Type B pancreatic cell (in vitro differentiated cells): Measurements from ENCODE around the gene HSP90B1. TPM values are rescaled to one million over a fixed set of nuclear protein-coding genes. Genes with fewer than 3 reads are reported as not detected.

Experiments
- DNase-seq: peaks from one replicate; pipeline ENCODE4 v3.0.0; 2021; ENCODE audit warnings: mixed read lengths; ENCODE audit not compliant: unreplicated experiment; ENCODE audit errors: extremely low spot score
- H3K27ac Mint-ChIP-seq: 2 replicates; pipeline ENCODE4 v1.8.0; 2021; ENCODE audit warnings: mild to moderate bottlenecking, mixed read lengths
- H3K27me3 Mint-ChIP-seq: 2 replicates; pipeline ENCODE4 v1.8.0; 2021; ENCODE audit warnings: mixed read lengths
- H3K36me3 Mint-ChIP-seq: 2 replicates; pipeline ENCODE4 v1.8.0; 2021; ENCODE audit warnings: mixed read lengths
- H3K4me1 Mint-ChIP-seq: one replicate; pipeline ENCODE4 v1.8.0; 2021; ENCODE audit warnings: mixed read lengths; ENCODE audit not compliant: unreplicated experiment
- H3K4me3 Mint-ChIP-seq: 2 replicates; pipeline ENCODE4 v1.8.0; 2021; ENCODE audit warnings: mild to moderate bottlenecking, mixed read lengths
- H3K9me3 Mint-ChIP-seq: 2 replicates; pipeline ENCODE4 v1.8.0; 2021; ENCODE audit warnings: mixed read lengths
- CTCF ChIP-seq: fragments of 200-600 bp; sonication (generic); conservative IDR thresholded peaks from 2 replicates; pipeline ENCODE4 v1.5.0; 2021; ENCODE audit warnings: antibody characterized with exemption, mild to moderate bottlenecking
- total RNA-seq: library from RNA; stranded (reverse); gene quantifications from 2 replicates; pipeline ENCODE4 v1.2.1, GENCODE V29; 2021; ENCODE audit warnings: low replicate concordance

Gene HSP90B1
- total RNA-seq, 1 donor from 2014 or later, result 967 TPM

- Mint-ChIP-seq H3K36me3 (no peaks in the 10 kb centered on the region), H3K9me3 (no peaks in the 10 kb centered on the region), H3K4me3 (no peak overlapping the region), H3K27ac (no peak overlapping the region), H3K27me3 (peaks cover 13% of the 10 kb centered on the region), H3K4me1 (no peaks in the 10 kb centered on the region)
- DNase-seq, result no peak
- TF ChIP-seq CTCF, result no peak
These were observed 24.4 kb upstream of the HSP90B1 start for GRCh38 chr12:103905730-103906349.

GRCh38 chr12:103908246-103908541 lies 22.0 kb upstream of the HSP90B1 start:
- DNase-seq, result no peak
- peaks cover 13% of the 10 kb centered on the region for H3K27me3 Mint-ChIP-seq
- H3K9me3 Mint-ChIP-seq, result no peaks in the 10 kb centered on the region
- no peaks in the 10 kb centered on the region for H3K36me3 Mint-ChIP-seq
- no peak overlapping the region for H3K27ac Mint-ChIP-seq
- H3K4me1 Mint-ChIP-seq, result no peaks in the 10 kb centered on the region
- no peak for TF ChIP-seq CTCF
- no peak overlapping the region for H3K4me3 Mint-ChIP-seq

- Mint-ChIP-seq H3K4me1 (no peaks in the 10 kb centered on the region), H3K27me3 (peaks cover 13% of the 10 kb centered on the region), H3K4me3 (peak overlapping the region; percentile 6), H3K9me3 (no peaks in the 10 kb centered on the region), H3K36me3 (no peaks in the 10 kb centered on the region), H3K27ac (peak overlapping the region; percentile 46)
- no peak for TF ChIP-seq CTCF
- no peak for DNase-seq
These were observed 21.3 kb upstream of the HSP90B1 start for GRCh38 chr12:103908877-103909276.

GRCh38 chr12:103909811-103910210 lies 20.4 kb upstream of the HSP90B1 start:
- no peaks in the 10 kb centered on the region for H3K4me1 Mint-ChIP-seq
- no peak overlapping the region for H3K27ac Mint-ChIP-seq
- no peak for DNase-seq
- no peaks in the 10 kb centered on the region for H3K9me3 Mint-ChIP-seq
- TF ChIP-seq CTCF, result no peak
- no peaks in the 10 kb centered on the region for H3K36me3 Mint-ChIP-seq
- H3K4me3 Mint-ChIP-seq, result no peak overlapping the region
- H3K27me3 Mint-ChIP-seq, result peaks cover 9% of the 10 kb centered on the region

GRCh38 chr12:103912069-103912468 lies 18.1 kb upstream of the HSP90B1 start:
- Mint-ChIP-seq H3K4me3 (no peak overlapping the region), H3K36me3 (no peaks in the 10 kb centered on the region), H3K27ac (no peak overlapping the region)

More at GRCh38 chr12:103912069-103912468, 18.1 kb upstream of the HSP90B1 start:
- Mint-ChIP-seq H3K27me3 (peaks cover 4% of the 10 kb centered on the region), H3K9me3 (no peaks in the 10 kb centered on the region), H3K4me1 (no peaks in the 10 kb centered on the region)
- no peak for DNase-seq
- no peak for TF ChIP-seq CTCF
